GM18505 (cell line): ENCODE data around the gene DEFB124.

Source experiments
- ATAC-seq: cut with Tn5 transposase; IDR thresholded peaks from one replicate; pipeline ENCODE4 v1.9.1; 2021; ENCODE audit not compliant: unreplicated experiment
- POLR2A ChIP-seq: IDR thresholded peaks from 4 replicates; pipeline ENCODE4 v1.6.1; 2011; ENCODE audit warnings: borderline replicate concordance; ENCODE audit not compliant: insufficient read depth, insufficient read length; ENCODE audit errors: extremely low read depth

DEFB124 gene

GRCh38 chr20:31500527-31500926 lies 25.6 kb upstream of the DEFB124 start:
- ATAC-seq = no peak
- TF ChIP-seq POLR2A = no peak

- no peak for ATAC-seq
- no peak for TF ChIP-seq POLR2A
Observed at GRCh38 chr20:31497838-31498540, 23.1 kb upstream of the DEFB124 start.

- ATAC-seq = no peak
- TF ChIP-seq POLR2A = no peak
Observed at GRCh38 chr20:31496761-31497295, 21.9 kb upstream of the DEFB124 start.

GRCh38 chr20:31494131-31494530 lies 19.2 kb upstream of the DEFB124 start:
- no peak for TF ChIP-seq POLR2A
- no peak for ATAC-seq

GRCh38 chr20:31490752-31491151 lies 15.8 kb upstream of the DEFB124 start:
- ATAC-seq = no peak
- TF ChIP-seq POLR2A = no peak

GRCh38 chr20:31489152-31489551 lies 14.2 kb upstream of the DEFB124 start:
- no peak for TF ChIP-seq POLR2A
- ATAC-seq = no peak

GRCh38 chr20:31488115-31488514 lies 13.2 kb upstream of the DEFB124 start:
- ATAC-seq = no peak
- TF ChIP-seq POLR2A = no peak

GRCh38 chr20:31485450-31486339 lies 10.8 kb upstream of the DEFB124 start:
- TF ChIP-seq POLR2A = no peak

GRCh38 chr20:31484001-31484400 lies 9.1 kb upstream of the DEFB124 start:
- no peak for ATAC-seq

More at GRCh38 chr20:31485450-31486339, 10.8 kb upstream of the DEFB124 start:
- ATAC-seq = no peak

GRCh38 chr20:31476643-31477215 lies 1.8 kb upstream of the DEFB124 start:
- no peak for ATAC-seq
- TF ChIP-seq POLR2A = no peak

More at GRCh38 chr20:31484001-31484400, 9.1 kb upstream of the DEFB124 start:
- no peak for TF ChIP-seq POLR2A

GRCh38 chr20:31476294-31476585 lies 1.3 kb upstream of the DEFB124 start:
- no peak for ATAC-seq

GRCh38 chr20:31475472-31476293 lies 756 bp upstream of the DEFB124 start:
- no peak for TF ChIP-seq POLR2A
- ATAC-seq = no peak

More at GRCh38 chr20:31476294-31476585, 1.3 kb upstream of the DEFB124 start:
- no peak for TF ChIP-seq POLR2A

GRCh38 chr20:31474097-31474436 lies 860 bp downstream of the DEFB124 start:
- no peak for TF ChIP-seq POLR2A

More at GRCh38 chr20:31474097-31474436, 860 bp downstream of the DEFB124 start:
- peak; percentile 73 for ATAC-seq
